22Rv1 (cell line): Measurements from ENCODE around the gene PDCD1LG2.
"Not testable (repeated sequence)": the region's sequence is repeated elsewhere in the genome, so short reads cannot be mapped to it uniquely, and the experiment has no call there.

Experiments
- CTCF ChIP-seq: fragments of 450-650 bp; IDR thresholded peaks from 2 replicates; pipeline ENCODE4 v1.5.1; 2017; ENCODE audit warnings: mild to moderate bottlenecking
- ZFX ChIP-seq: fragments of 450-650 bp; IDR thresholded peaks from 2 replicates; pipeline ENCODE4 v1.6.1; 2017; ENCODE audit warnings: antibody characterized with exemption, borderline replicate concordance

DNA sequence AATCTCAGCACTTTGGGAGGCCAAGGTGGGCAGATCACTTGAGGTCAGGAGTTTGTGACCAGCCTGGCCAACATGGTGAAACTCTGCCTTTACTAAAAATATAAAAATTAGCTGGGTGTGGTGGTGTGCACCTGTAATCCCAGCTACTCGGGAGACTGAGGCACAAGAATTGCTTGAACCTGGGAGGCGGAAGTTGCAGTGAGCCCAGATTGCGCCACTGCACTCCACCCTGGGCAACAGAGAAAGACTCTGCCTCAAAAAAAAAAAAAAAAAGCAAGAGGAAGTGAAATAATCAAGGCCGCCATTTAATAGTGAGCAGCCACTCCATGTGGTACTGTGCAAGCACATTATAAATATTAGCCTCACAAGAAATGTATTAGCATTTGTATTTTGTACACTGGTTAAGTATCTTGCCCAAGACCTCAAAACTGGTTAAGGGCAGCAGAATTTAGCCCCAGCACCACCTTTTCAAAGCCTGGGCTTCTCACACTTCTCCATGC is 45.5 kb upstream of the PDCD1LG2 start:
- TF ChIP-seq CTCF, ZFX: not testable (repeated sequence)
